ENCODE results near the gene CAPN15. TPM values are rescaled to one million over a fixed set of nuclear protein-coding genes. Genes with fewer than 3 reads are reported as not detected.
A peak's percentile ranks its signal among the peaks of the same experiment; 100 is the strongest.

The CAPN15 gene
- total RNA-seq, 1 donor from 2014 or later = 31.9 TPM

DNA sequence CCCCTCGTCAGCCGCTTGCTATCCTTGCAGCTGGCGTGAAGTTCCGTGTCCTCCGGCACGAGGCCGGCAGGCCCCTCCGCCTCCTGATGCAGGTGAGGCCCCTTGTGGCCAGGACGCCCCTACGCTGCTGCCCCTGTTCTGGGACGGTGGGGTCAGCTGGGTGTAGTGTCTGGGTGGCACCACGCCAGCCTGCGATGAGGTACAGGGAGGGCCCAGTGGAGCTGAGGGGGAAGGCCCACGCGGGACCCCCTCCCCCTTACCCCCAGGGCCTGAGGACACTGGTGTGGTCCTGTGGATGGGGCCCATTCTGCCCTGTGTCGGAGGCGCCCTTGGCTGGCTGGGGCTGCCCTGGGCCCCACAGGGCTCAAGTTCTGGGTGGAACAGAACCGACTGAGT is 54.7 kb downstream of the CAPN15 start:
- H3K27me3 ChIP-seq (ENCODE audit: control insufficient read depth, insufficient read depth, low read length) = no peaks in the 10 kb centered on the region
- DNase-seq (ENCODE audit: low read depth) (no peak), FAIRE-seq (no peak)
- H3K36me3 ChIP-seq (ENCODE audit: control insufficient read depth, insufficient read depth, low read length) = peaks cover 4% of the 10 kb centered on the region
- TF ChIP-seq, protein P1, sequence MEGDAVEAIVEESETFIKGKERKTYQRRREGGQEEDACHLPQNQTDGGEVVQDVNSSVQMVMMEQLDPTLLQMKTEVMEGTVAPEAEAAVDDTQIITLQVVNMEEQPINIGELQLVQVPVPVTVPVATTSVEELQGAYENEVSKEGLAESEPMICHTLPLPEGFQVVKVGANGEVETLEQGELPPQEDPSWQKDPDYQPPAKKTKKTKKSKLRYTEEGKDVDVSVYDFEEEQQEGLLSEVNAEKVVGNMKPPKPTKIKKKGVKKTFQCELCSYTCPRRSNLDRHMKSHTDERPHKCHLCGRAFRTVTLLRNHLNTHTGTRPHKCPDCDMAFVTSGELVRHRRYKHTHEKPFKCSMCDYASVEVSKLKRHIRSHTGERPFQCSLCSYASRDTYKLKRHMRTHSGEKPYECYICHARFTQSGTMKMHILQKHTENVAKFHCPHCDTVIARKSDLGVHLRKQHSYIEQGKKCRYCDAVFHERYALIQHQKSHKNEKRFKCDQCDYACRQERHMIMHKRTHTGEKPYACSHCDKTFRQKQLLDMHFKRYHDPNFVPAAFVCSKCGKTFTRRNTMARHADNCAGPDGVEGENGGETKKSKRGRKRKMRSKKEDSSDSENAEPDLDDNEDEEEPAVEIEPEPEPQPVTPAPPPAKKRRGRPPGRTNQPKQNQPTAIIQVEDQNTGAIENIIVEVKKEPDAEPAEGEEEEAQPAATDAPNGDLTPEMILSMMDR (IDR thresholded peaks at IDR 0.05; ENCODE audit: insufficient read depth, low read length, severe bottlenecking) = no peak
- H3K4me3 ChIP-seq (ENCODE audit: low read depth, low read length) = no peak overlapping the region

DNA sequence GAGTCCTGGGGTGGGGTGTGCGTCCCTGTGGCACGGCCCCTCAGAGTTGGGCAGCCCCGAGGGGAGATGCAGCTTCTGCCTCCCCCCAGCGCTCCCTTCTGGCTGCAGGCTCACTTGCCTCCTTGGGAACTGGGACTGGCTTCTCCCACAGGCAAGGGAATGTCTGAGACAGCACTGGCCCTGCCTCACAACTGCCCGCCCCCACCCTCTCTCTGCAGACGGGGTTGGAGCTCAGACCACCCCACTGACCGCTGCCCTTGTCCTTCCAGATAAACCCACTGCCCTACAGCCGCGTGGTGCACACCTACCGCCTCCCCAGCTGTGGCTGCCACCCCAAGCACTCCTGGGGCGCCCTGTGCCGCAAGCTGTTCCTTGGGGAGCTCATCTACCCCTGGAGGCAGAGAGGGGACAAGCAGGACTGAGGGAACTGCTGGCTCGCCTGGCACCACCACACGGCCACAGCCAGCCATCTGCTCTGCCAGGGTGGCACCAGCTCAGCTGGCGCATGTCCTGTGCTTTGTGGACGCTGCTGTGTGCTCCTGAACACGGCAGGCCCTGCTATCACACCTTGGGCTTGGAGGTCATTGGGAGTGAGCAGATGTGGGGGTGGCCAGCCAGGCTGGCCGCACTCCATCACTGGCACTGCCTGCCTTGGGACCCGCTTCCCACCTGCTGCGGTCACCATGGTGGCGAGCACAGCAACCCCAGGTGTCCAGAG is 55.3 kb downstream of the CAPN15 start:
- Histone ChIP-seq H3K4me3 (ENCODE audit: low read depth, low read length) (no peak overlapping the region), H3K27me3 (ENCODE audit: control insufficient read depth, insufficient read depth, low read length) (no peaks in the 10 kb centered on the region), H3K36me3 (ENCODE audit: control insufficient read depth, insufficient read depth, low read length) (peaks cover 4% of the 10 kb centered on the region)
- TF ChIP-seq, protein P1 (IDR thresholded peaks at IDR 0.05; ENCODE audit: insufficient read depth, low read length, severe bottlenecking) = no peak
- FAIRE-seq (no peak), DNase-seq (ENCODE audit: low read depth) (no peak)

- FAIRE-seq = no peak
- TF ChIP-seq, protein P1 (IDR thresholded peaks at IDR 0.05; ENCODE audit: insufficient read depth, low read length, severe bottlenecking) = no peak
- no peak for DNase-seq (ENCODE audit: low read depth)
- Histone ChIP-seq H3K4me3 (ENCODE audit: low read depth, low read length) (no peak overlapping the region), H3K27me3 (ENCODE audit: control insufficient read depth, insufficient read depth, low read length) (no peaks in the 10 kb centered on the region), H3K36me3 (ENCODE audit: control insufficient read depth, insufficient read depth, low read length) (peaks cover 4% of the 10 kb centered on the region)
Observed at GRCh38 chr16:583470-583814, 55.9 kb downstream of the CAPN15 start.

GRCh38 chr16:583815-584591 is 56.5 kb downstream of the CAPN15 start:
- no peak for FAIRE-seq
- H3K4me3 ChIP-seq (ENCODE audit: low read depth, low read length) = no peak overlapping the region
- no peak for DNase-seq (ENCODE audit: low read depth)
- H3K36me3 ChIP-seq (ENCODE audit: control insufficient read depth, insufficient read depth, low read length) = peaks cover 4% of the 10 kb centered on the region
- TF ChIP-seq, protein P1 (IDR thresholded peaks at IDR 0.05; ENCODE audit: insufficient read depth, low read length, severe bottlenecking) = no peak
- H3K27me3 ChIP-seq (ENCODE audit: control insufficient read depth, insufficient read depth, low read length) = no peaks in the 10 kb centered on the region

GRCh38 chr16:585351-585750 is 57.8 kb downstream of the CAPN15 start:
- no peak for DNase-seq (ENCODE audit: low read depth)
- no peaks in the 10 kb centered on the region for H3K27me3 ChIP-seq (ENCODE audit: control insufficient read depth, insufficient read depth, low read length)
- H3K4me3 ChIP-seq (ENCODE audit: low read depth, low read length) = no peak overlapping the region
- TF ChIP-seq, protein P1 (IDR thresholded peaks at IDR 0.05; ENCODE audit: insufficient read depth, low read length, severe bottlenecking) = peak; percentile 6
- peaks cover 2% of the 10 kb centered on the region for H3K36me3 ChIP-seq (ENCODE audit: control insufficient read depth, insufficient read depth, low read length)
- no peak for FAIRE-seq

All from bronchial epithelial cell (primary cell).